Upper lobe of left lung (tissue), 4 donors: ENCODE results near the gene BMERB1.

Experiments
- POLR2A ChIP-seq, 4 donors: fragments of 450-650 bp; IDR thresholded peaks; one replicate each; pipeline ENCODE4 v1.5.1; 2016 to 2017; ENCODE audit warnings: antibody characterized with exemption in 4 of 4, mild to moderate bottlenecking in 2 of 4
- POLR2AphosphoS5 ChIP-seq, 2 donors: sonication (generic); formaldehyde crosslinking; IDR thresholded peaks; one replicate each; pipeline ENCODE4 v1.5.1; 2017; ENCODE audit warnings: antibody characterized with exemption in 2 of 2

DNA sequence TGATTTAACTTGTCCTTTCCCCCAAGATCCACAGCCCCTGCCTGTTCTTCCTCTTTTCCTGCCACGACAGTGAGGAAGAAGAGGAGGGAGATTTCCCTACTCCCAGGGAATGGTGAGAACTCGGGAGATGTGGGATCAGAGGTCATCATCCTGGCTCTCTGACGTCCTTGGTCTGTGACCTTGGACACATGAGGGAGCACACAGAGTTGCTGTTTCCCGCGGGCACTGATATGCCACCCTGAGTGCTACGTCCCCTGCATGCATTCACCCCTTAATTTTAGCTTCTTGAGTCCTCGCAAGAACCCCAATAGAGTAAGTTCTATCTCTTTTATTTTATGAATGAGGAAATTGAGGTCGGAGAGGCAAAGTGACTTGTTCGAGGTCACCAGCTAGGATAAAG lies 85.4 kb downstream of the BMERB1 start:
- no peak for TF ChIP-seq POLR2A (IDR thresholded peaks at IDR 0.05)
- no peak for TF ChIP-seq POLR2AphosphoS5 (IDR thresholded peaks at IDR 0.05)
